Forelimb muscle (tissue), 1 donor: ENCODE measurements around the gene IRAG1. TPM values are rescaled to one million over a fixed set of nuclear protein-coding genes. Genes with fewer than 3 reads are reported as not detected.

Experiments
- DNase-seq: peaks from one replicate; pipeline ENCODE4 v3.0.0-alpha.2; 2013; ENCODE audit warnings: low read depth
- polyA plus RNA-seq: library from polyadenylated mRNA; unstranded; fragments of 120-200 nt; gene quantifications from one replicate; pipeline ENCODE4 v1.2.1, GENCODE V29; 2013; ENCODE audit not compliant: insufficient read length

IRAG1 gene
- polyA plus RNA-seq, 1 donor: 4.9 TPM

GRCh38 chr11:10666556-10667520 is 26.7 kb downstream of the IRAG1 start:
- DNase-seq: no peak

GRCh38 chr11:10664496-10664895 is 29.1 kb downstream of the IRAG1 start:
- no peak for DNase-seq

- no peak for DNase-seq
Measured at GRCh38 chr11:10663990-10664389, 29.6 kb downstream of the IRAG1 start.

GRCh38 chr11:10663365-10663764 is 30.2 kb downstream of the IRAG1 start:
- DNase-seq: no peak

GRCh38 chr11:10660323-10660722 is 33.2 kb downstream of the IRAG1 start:
- no peak for DNase-seq

GRCh38 chr11:10659339-10660216 is 34.0 kb downstream of the IRAG1 start:
- DNase-seq: no peak

GRCh38 chr11:10658621-10659338 is 34.8 kb downstream of the IRAG1 start:
- no peak for DNase-seq

GRCh38 chr11:10657308-10658271 is 36.0 kb downstream of the IRAG1 start:
- DNase-seq: no peak

- DNase-seq: no peak
Measured at GRCh38 chr11:10655943-10656576, 37.5 kb downstream of the IRAG1 start.

GRCh38 chr11:10655227-10655626 is 38.3 kb downstream of the IRAG1 start:
- no peak for DNase-seq

GRCh38 chr11:10654811-10655150 is 38.8 kb downstream of the IRAG1 start:
- no peak for DNase-seq

GRCh38 chr11:10653946-10654810 is 39.4 kb downstream of the IRAG1 start:
- DNase-seq: no peak

GRCh38 chr11:10653261-10653660 is 40.3 kb downstream of the IRAG1 start:
- no peak for DNase-seq

- DNase-seq: no peak
Measured at GRCh38 chr11:10651656-10652361, 41.7 kb downstream of the IRAG1 start.

GRCh38 chr11:10650630-10651029 is 42.9 kb downstream of the IRAG1 start:
- DNase-seq: no peak

- DNase-seq: no peak
Measured at GRCh38 chr11:10650166-10650565, 43.4 kb downstream of the IRAG1 start.

GRCh38 chr11:10648871-10649270 is 44.7 kb downstream of the IRAG1 start:
- no peak for DNase-seq

GRCh38 chr11:10646681-10647355 is 46.7 kb downstream of the IRAG1 start:
- no peak for DNase-seq
